NCI-H748 treated with DMSO at 0.1 percent for 48 hours (cell line): ENCODE data around the gene SP3.

ENCODE experiments used
- DNase-seq: peaks from one replicate; lab custom pipeline; 2025; lab: John Stamatoyannopoulos, UW

The SP3 gene

GRCh38 chr2:173942861-173943523 lies 22.2 kb downstream of the SP3 start:
- DNase-seq = no peak

GRCh38 chr2:173941567-173941966 lies 23.6 kb downstream of the SP3 start:
- no peak for DNase-seq

- DNase-seq = no peak
Measured at GRCh38 chr2:173940208-173941020, 24.8 kb downstream of the SP3 start.

- no peak for DNase-seq
Measured at GRCh38 chr2:173938700-173939384, 26.3 kb downstream of the SP3 start.

GRCh38 chr2:173935305-173935704 lies 29.9 kb downstream of the SP3 start:
- DNase-seq = no peak

- no peak for DNase-seq
Measured at GRCh38 chr2:173934895-173935294, 30.3 kb downstream of the SP3 start.

GRCh38 chr2:173931751-173932150 lies 33.4 kb downstream of the SP3 start:
- no peak for DNase-seq

GRCh38 chr2:173929441-173929840 lies 35.7 kb downstream of the SP3 start:
- DNase-seq = no peak

GRCh38 chr2:173926875-173927274 lies 38.3 kb downstream of the SP3 start:
- DNase-seq = no peak

GRCh38 chr2:173924285-173924684 lies 40.9 kb downstream of the SP3 start:
- no peak for DNase-seq

- DNase-seq = no peak
Measured at GRCh38 chr2:173922760-173923159, 42.4 kb downstream of the SP3 start.

- no peak for DNase-seq
Measured at GRCh38 chr2:173922068-173922467, 43.1 kb downstream of the SP3 start.

GRCh38 chr2:173914055-173914927 lies 50.9 kb downstream of the SP3 start:
- DNase-seq = no peak

- no peak for DNase-seq
Measured at GRCh38 chr2:173909846-173910245, 55.3 kb downstream of the SP3 start.

- no peak for DNase-seq
Measured at GRCh38 chr2:173906626-173907025, 58.5 kb downstream of the SP3 start.

- no peak for DNase-seq
Measured at GRCh38 chr2:173903601-173904394, 61.4 kb downstream of the SP3 start.

GRCh38 chr2:173898996-173899395 lies 66.2 kb downstream of the SP3 start:
- no peak for DNase-seq

- DNase-seq = no peak
Measured at GRCh38 chr2:173898178-173898668, 67.0 kb downstream of the SP3 start.

GRCh38 chr2:173896755-173897154 lies 68.4 kb downstream of the SP3 start:
- DNase-seq = no peak

GRCh38 chr2:173892341-173892740 lies 72.8 kb downstream of the SP3 start:
- DNase-seq = no peak
